Measurements from ENCODE around the gene TRIM36.

The TRIM36 gene

GRCh38 chr5:115166744-115167393 is 2.8 kb downstream of the TRIM36 start:
- no peak for DNase-seq (ENCODE audit: low read depth in 2 of 3, low spot score in 2 of 3)

GRCh38 chr5:115165790-115166189 is 3.9 kb downstream of the TRIM36 start:
- no peak for DNase-seq (ENCODE audit: low read depth in 2 of 3, low spot score in 2 of 3)

- no peak for DNase-seq (ENCODE audit: low read depth in 2 of 3, low spot score in 2 of 3)
Observed at GRCh38 chr5:115160975-115161475, 8.7 kb downstream of the TRIM36 start.

DNA sequence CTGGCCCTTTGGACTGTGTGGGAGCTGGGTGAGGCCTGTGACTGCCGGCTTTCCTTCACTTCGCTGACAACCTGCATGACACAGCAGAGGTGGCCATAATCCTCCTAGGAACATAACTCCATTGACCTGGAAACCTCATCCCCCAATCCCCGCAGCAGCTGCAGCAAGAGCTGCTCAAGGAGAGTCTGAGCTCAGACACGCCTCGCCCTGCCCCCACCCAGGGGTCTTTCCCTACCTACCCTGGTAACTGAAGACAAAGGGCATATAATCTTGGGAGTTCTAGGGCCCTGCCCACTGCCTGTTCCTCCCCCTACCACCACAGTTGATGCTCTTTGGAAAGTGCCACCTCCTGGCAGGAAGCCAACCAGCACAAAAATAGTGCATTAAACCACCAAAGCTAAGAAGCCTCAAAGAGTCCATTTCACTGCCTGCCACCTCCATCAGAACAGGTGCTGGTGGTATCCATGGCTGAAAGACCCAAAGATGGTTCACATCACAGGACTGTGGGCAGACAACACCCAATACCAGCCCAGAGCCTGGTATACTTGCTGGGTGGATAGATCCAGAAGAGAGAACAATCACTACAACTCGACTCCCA is 18.4 kb downstream of the TRIM36 start:
- no peak for DNase-seq (ENCODE audit: low read depth in 2 of 3, low spot score in 2 of 3)

DNA sequence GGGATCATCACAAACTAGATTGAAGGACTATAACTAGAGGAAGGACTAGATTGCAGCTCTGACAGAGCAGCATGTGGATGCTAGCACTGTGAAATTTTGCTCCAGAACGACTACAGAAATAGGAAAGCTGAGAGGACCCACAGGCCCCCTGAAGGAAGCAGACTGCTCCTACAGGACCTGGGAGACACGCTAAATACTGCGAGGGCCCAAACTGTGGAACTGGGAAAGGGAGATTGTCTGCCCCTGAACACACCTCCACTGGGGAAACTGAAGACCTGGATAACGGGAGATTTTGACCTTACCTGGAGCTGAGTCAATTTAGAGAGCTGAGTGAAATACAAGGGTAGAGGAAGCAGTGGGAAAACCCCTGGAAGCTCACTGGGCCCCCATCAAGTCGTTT is 19.2 kb downstream of the TRIM36 start:
- no peak for DNase-seq (ENCODE audit: low read depth in 2 of 3, low spot score in 2 of 3)

GRCh38 chr5:115147052-115147451 is 22.7 kb downstream of the TRIM36 start:
- no peak for DNase-seq (ENCODE audit: low read depth in 2 of 3, low spot score in 2 of 3)

- DNase-seq (ENCODE audit: low read depth in 2 of 3, low spot score in 2 of 3), result no peak
Observed at GRCh38 chr5:115136294-115136693, 33.4 kb downstream of the TRIM36 start.

GRCh38 chr5:115132465-115132864 is 37.2 kb downstream of the TRIM36 start:
- DNase-seq (ENCODE audit: low read depth in 2 of 3, low spot score in 2 of 3), result no peak

- no peak for DNase-seq (ENCODE audit: low read depth in 2 of 3, low spot score in 2 of 3)
Observed at GRCh38 chr5:115126303-115126702, 43.4 kb downstream of the TRIM36 start.

GRCh38 chr5:115124741-115125140 is 45.0 kb downstream of the TRIM36 start:
- no peak for DNase-seq (ENCODE audit: low read depth in 2 of 3, low spot score in 2 of 3)

DNA sequence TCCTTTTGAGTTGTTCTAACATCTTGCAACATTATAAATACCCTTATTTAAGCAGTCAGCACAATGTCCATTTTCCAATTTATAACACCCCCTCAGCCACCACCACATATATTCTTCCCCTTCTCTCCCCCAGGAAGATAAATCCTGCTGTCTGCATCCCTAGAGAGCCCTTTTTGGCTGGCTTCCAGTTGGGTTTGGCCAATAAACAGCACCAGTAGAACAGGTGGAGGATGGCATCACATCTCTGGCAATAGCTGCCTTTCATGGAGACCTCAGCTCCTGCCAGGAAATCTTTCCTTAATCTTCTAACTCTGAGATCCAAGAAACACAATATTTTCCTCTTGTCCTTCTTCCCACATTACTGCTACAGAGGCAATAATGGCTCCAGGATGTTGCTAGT is 53.7 kb downstream of the TRIM36 start:
- DNase-seq (ENCODE audit: low read depth in 2 of 3, low spot score in 2 of 3), result no peak

- no peak for DNase-seq (ENCODE audit: low read depth in 2 of 3, low spot score in 2 of 3)
Observed at GRCh38 chr5:115109840-115110239, 59.9 kb downstream of the TRIM36 start.

DNA sequence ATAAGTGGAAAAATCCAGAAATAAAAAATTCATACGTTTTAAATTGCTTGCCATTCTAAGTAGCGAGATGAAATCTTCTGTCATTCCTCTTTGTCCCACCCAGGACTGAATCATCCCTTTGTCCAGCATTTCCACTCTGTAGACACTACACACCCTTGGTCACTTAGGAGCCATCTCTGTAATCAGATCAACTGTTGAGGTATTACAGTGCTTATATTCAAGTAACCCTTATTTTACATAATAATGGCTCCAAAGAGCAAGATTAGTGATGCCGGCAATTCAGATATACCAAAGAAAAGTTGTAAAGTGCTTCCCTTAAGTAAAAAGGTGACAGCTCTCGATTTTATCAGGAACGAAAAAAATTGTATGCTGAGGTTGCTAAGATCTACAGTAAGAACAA is 60.4 kb downstream of the TRIM36 start:
- DNase-seq (ENCODE audit: low read depth in 2 of 3, low spot score in 2 of 3), result no peak

GRCh38 chr5:115100319-115100955 is 69.3 kb downstream of the TRIM36 start:
- no peak for DNase-seq (ENCODE audit: low read depth in 2 of 3, low spot score in 2 of 3)

- DNase-seq (ENCODE audit: low read depth in 2 of 3, low spot score in 2 of 3), result no peak
Observed at GRCh38 chr5:115098041-115098702, 71.5 kb downstream of the TRIM36 start.

DNA sequence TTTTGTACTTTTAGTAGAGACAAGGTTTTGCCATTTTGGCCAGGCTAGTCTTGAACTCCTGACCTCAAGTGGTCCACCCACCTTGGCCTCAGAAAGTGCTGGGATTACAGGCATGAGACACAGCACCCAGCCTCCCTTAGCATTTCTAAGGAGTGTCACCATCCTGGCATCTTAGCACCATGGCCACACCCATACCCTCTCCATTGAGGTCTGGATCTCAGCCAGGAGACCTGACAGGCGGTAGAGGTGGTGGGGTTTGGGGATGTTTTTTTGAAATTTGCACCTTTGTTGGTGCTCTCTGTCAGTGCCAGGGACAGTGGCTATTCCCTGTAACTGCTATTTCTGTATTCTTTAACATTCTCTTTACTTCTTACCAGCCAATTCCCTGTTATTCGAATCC is 72.5 kb downstream of the TRIM36 start:
- no peak for DNase-seq (ENCODE audit: low read depth in 2 of 3, low spot score in 2 of 3)

DNA sequence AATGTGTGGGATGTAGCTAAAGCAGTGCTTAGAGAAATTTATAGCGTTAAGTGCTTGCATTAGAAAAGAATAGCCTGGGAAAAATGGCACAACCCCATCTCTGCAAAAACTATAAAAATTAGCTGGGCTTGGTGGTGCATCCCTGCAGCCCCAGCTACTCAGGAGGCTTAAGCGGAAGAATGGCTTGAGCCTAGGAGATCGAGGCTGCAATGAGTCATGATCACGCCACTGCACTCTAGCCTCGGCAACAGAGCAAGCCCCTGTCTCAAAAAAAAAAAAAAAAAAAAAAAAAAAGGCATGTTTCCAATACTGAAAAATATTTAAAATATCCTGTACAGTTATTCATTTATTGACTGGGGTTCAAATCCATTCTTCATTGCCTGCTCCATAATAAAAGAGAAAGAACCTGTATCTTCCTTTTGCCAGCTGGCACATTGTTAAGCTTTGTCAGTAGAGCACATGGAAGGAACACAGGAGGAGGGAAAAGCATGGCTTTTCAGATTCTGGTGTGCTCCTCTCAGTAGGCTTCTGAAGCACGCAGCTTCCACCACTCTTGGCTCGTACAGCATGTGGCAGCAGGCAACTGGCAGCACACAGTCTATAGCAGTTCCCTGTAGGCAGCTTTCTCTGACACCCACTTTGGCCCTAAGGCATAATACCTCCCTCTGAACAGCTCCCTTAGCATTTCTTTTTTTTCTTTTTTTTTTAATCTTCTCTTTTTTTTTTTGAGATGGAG is 73.5 kb downstream of the TRIM36 start:
- DNase-seq (ENCODE audit: low read depth in 2 of 3, low spot score in 2 of 3), result no peak

GRCh38 chr5:115087951-115088350 is 81.8 kb downstream of the TRIM36 start:
- DNase-seq (ENCODE audit: low read depth in 2 of 3, low spot score in 2 of 3), result no peak

DNA sequence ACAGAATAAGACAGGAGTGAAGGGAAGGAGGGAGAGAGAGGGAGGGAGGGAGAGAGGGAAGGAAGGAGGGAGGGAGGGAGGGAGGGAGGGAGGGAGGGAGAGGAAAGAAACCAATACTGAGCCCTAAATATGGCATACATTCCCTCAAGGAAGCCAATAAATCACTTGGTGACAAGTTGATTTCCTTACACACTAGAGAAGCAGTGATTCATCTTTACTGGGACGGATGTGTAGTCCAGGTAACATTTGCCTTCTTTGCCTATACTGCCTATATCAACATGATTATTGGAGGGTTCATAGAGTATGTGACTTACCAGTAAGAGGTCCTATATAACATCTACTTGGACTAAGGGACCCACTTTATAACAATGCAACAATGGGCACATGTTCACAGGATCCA is 83.2 kb downstream of the TRIM36 start:
- no peak for DNase-seq (ENCODE audit: low read depth in 2 of 3, low spot score in 2 of 3)

- no peak for DNase-seq (ENCODE audit: low read depth in 2 of 3, low spot score in 2 of 3)
Observed at GRCh38 chr5:115084246-115084793, 85.4 kb downstream of the TRIM36 start.

Data from activated CD8-positive, alpha-beta memory T cell treated with anti-CD3 and anti-CD28 coated beads for 48 hours (primary cell).